AG08396 (cell line): ENCODE data around the gene COMP.

Experiments
- DNase-seq: peaks from one replicate; pipeline ENCODE4 v3.0.0; 2012; ENCODE audit warnings: low spot score, mixed read lengths

The COMP gene

DNA sequence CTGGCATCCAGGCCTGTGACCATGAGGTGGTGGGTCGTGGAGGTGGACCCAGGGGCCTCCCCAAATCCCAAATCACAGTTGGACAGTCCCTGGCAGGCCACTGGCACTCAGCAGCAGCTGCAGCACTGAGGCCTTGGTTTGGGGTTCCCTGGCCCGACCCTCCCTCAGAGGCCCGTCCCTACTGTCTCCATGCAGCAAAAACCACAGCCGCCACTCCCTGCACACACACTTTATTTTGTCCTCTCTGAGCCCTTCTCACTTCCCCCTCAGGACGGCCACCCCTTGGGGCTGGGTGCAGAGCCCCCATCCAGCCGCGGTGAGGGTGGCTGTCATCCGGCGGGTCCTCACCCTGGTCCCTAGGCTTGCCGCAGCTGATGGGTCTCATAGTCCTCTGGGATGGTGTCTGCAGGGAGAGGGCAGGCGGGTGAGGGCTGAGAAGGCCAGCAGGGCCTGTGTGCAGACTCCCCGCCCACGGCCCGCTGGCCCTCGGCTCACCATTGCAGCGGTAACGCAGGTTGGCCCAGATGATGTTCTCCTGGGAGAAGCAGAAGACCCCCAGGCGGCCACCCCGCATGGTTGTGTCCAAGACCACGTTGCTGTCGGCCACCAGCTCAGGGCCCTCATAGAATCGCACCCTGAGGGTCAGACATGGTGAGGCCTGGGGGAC, 8.4 kb downstream of the COMP start:
- DNase-seq: no peak

DNA sequence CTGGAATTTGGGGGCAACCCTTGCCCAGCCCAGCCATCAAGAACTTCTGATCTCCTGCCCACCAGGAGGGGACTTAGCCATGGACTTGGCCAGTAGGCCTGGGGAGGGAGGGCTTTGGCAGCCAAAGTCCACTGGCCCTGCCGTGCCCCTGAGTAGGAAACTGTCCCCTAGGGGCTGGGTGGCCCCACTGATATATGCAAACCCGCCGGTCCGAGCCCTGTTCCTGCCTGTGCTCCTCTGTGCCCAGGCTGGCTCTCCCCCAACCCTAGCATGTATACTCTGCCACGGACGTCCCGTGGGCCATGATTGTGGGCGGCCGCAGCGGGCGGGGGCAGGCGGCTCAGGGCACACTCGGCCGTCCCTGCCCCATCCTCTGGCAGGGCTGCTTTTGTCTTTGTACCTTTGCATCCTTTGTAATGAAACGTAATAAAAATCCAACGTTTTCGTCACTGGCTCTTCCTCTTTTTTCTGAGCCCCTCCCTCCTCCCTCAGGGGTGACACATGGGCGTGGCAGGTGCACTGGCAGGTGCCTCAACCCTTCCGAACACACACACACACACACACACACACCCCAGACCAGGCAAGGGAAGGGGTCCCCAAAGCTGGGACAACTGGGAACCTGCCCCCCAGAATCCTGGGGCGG, 9.1 kb downstream of the COMP start:
- DNase-seq: no peak

DNA sequence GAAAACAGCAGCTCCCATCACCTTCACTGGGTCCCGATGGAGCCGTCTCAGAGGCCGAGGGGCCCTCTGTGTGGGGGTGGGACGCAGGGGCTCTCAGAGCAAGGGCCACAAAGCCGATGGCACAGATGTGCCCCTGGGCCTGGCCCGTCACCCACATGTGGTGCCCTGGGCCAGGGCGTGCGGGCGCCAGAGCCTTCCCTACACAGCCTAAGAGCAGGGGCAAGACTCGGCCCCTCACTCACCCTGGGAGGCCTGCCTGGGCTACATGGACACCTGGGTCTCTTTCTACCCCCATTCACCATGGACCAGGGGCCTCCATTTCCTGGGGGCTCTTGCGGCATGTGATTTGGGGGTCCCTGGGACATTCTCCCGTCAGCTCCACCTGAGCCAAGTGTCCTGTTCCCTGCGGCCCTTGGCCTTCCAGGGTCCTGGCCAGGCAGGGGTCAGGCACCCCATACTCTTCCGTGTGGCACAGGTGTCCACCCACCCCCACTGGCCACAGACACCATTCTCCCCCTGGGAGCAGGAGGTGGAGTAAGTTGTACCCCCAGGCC, 10.0 kb downstream of the COMP start:
- DNase-seq: no peak

DNA sequence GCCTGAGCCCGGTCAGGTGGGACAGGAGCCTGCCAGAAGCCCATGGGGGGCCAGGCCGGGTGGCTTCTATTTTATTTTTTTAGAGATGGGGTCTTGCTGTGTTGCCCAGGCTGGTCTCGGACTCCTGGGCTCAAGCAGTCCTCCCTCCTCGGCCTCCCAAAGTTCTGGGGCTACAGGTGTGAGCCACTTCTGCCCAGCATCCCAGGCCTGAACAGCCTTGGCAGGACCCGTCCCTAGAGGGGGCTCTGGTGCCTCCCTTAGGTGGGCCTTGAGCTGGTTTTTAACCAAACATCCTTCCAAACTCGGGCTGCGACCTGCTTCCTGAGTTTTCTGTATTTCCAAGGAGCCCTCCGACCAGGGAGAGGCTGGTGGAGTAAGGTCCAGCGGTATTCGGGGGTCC, 10.5 kb downstream of the COMP start:
- DNase-seq: no peak

DNA sequence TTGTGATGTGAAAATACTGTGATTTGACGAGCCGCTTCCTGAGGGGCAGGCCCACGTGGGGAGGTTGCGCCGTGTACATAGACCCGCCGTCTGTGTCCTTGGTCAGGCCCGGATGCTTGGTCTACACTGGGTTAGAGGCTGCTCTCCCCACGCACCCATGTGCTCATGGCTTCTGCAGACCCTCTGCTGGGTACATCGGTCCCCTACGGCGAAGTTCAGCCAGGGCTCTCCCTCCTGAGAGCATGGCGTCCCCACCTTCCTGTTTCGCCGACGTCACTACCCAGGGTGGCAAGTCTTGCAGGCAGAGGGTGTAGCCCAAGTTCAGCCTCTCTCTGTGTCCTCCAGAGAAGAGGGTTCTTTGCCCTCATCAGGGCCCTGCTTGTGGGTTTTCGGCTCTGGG, 11.0 kb downstream of the COMP start:
- DNase-seq: no peak

DNA sequence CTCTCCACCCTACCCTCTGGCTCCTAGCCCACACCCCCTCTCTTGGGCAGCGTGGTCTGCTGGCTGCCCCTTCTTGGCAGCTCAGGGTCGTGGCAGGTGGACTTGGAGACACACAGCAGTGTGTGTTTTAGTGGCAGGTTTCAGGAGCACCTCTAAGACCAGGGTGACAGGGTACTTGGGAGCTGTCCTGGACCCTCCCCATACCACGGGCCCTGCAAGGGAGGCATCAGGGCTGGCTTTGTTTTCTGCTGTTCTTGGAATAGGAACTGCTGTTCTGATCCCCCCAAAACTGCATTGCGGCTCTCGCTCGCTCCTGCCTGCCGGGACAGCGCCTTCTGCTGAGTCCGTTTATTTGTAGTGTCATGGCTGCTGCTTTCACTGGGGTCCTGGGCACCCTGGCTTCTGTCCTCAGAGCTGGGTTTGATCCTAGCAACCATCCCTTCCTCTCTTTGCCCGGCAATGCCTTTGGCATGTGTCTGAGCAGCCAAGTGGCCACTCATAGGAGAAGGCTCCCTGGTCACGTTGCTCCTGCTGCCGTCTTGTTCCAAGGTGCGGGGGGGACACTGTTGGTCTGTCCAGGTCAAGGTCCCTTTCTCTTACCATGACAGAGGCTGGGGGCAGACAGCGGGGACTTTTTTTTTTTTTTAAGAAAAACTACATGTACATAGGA, 12.1 kb downstream of the COMP start:
- DNase-seq: no peak

DNA sequence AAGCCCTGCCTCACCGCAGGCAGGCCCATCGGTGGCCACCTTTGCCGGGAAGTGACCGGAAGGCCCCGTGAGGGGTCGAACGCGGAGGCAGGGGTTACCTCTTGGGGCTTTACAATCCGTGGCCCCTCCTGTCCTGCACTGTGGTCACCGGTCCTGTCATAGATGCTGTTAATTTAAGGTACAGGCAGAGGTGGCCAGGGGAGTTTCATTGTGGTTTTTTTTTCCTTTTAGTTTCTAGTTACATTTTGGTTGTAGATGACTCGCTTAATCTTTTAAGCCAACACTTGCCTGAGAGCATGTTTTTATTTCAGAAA, 13.1 kb downstream of the COMP start:
- DNase-seq: no peak

DNA sequence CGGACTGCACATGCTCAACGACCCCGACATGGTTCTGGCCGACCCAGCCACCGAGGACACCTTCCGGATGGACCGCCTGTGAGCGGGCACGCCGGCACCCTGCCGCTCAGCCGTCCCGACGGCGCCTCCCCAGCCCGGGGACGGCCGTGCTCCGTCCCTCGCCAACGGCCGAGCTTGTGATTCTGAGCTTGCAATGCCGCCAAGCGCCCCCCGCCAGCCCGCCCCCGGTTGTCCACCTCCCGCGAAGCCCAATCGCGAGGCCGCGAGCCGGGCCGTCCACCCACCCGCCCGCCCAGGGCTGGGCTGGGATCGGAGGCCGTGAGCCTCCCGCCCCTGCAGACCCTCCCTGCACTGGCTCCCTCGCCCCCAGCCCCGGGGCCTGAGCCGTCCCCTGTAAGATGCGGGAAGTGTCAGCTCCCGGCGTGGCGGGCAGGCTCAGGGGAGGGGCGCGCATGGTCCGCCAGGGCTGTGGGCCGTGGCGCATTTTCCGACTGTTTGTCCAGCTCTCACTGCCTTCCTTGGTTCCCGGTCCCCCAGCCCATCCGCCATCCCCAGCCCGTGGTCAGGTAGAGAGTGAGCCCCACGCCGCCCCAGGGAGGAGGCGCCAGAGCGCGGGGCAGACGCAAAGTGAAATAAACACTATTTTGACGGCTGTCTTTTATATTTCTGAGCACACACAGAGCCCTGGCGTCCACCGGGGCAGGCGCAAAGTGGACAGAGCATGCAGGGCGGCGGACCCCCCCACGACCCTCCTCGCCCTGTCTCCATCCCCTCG, 13.6 kb downstream of the COMP start:
- no peak for DNase-seq

DNA sequence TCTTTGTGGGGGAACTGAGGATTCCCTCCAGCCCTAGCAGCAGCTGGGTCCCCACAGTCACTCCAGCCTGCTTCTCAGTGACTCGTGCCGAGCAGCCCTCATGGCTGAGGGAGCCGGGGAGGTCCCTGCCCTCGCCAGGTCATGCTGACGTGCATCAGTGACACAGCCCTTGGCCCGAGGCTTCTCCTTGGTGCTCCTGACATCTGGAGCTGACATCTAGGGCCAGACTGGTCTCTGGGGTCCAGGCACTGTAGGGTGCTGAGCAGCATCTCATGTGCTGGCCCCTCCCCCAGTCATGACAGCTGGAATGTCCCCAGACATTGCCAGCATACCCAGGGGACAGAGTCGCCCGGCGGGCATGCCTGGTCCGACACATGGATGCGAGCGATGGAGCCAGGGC, 14.4 kb downstream of the COMP start:
- DNase-seq: peak; percentile 85

DNA sequence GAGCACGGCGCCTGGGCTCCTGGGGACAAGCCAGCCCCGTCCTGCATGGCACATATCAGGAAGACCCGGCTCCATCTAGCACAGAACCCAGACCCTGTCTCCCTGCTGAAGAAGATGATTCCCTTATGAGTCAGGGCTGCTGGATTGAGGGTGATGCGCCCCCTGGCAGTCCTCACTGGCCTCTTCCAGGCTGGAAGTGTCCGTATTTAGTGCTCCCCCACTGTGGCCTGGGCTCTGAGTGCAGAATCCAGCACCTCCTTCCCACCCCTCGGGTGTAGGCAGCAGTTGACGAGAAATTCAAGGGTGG, 14.9 kb downstream of the COMP start:
- DNase-seq: peak; percentile 82

DNA sequence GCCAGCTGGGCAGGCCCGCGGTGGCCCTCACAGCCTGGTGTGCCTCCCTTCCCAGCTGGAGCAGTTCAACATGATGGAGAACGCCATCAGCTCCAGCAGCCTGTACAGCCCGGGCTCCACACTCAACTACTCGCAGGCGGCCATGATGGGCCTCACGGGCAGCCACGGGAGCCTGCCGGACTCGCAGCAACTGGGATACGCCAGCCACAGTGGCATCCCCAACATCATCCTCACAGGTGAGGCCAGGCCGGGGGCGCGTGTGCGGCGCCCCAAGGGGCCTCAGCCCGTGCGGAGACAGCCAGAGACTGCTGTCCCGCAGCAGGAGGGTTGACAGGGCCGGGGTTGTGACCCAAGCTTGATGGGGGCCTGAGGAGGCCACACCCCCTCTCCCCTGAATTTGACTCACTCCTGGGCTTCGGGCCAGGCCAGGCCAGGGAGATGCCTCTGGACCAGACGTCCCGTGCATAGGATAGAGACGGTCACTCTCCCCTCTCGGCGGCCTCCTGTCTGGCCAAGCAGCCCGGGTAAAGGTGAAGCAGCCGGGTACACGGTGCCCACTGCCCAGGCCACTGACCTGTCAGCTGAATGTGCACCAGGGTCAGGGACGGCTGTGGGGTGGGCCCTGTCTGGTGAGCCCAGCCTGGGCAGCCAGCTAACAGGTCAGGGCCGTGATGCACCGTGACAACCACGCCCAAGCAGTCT, 15.4 kb downstream of the COMP start:
- DNase-seq: peak; percentile 91

DNA sequence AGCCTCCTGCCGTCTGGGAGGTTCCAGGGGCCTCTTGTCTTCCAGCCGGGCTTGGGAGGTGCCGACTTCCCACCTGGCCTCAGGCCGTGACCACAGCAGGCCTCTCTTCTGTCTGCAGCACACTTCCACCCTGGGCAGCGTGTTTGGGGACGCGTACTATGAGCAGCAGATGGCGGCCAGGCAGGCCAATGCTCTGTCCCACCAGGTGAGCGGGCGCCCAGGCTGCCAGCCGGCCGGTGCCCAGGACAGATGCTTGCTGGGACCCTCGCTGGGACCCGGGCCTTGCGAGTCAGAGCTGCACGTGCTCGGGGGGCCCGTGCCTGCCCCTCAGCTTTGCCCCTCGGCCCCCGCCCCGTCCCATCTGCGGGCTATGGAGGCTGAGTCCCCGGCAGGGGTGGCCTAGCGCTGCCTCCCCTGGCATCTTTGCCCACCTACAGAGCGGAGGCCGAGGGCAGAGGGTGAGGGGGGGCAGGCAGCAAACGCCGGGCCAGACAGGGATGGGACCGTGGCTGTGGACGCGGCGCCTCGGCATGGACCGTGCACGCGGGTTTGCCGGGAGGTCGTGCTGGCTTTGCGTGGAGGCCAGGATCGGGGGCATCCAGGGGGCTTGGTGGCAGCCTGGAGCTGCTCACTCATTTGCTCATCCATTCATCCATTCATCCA, 16.2 kb downstream of the COMP start:
- DNase-seq: no peak

DNA sequence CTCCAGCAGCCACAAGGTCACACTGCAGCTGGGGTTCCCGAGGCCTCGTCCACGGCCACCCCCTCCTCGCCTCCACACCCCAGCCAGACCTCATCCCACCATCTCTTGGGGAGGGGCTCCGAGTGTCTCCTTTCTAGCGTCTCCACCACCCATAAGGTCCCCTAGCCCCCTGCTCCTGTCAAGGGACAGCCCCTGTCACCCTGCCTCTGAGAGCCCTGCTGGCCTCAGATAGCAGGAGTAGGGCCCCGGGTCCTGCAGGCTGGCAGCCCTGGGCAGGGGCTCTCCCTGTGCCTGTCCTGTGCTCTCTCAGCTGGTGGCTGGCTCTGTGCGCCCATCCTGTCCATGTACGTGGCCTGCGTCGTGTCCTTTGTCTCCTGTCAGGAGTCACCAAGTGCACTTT, 17.0 kb downstream of the COMP start:
- DNase-seq: no peak

DNA sequence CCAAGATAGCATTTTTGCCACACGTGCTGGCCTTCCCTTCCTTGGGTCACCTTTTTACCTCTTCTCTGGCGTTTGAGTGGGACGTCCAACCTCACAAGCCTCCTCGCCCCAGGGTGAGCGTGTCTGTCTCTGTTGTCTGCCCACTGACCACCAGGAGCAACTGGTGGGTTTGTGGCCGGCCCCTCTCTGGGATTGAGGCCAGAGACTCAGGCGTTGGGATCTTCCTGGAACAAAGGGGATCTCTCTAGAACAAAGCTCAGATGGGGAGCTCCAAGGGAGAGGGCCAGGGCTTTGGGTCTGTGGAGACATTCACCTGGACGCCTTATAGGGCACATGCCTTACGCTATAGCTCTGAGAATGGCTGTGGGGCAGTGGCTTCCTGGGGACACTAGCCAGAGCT, 17.4 kb downstream of the COMP start:
- DNase-seq: no peak

DNA sequence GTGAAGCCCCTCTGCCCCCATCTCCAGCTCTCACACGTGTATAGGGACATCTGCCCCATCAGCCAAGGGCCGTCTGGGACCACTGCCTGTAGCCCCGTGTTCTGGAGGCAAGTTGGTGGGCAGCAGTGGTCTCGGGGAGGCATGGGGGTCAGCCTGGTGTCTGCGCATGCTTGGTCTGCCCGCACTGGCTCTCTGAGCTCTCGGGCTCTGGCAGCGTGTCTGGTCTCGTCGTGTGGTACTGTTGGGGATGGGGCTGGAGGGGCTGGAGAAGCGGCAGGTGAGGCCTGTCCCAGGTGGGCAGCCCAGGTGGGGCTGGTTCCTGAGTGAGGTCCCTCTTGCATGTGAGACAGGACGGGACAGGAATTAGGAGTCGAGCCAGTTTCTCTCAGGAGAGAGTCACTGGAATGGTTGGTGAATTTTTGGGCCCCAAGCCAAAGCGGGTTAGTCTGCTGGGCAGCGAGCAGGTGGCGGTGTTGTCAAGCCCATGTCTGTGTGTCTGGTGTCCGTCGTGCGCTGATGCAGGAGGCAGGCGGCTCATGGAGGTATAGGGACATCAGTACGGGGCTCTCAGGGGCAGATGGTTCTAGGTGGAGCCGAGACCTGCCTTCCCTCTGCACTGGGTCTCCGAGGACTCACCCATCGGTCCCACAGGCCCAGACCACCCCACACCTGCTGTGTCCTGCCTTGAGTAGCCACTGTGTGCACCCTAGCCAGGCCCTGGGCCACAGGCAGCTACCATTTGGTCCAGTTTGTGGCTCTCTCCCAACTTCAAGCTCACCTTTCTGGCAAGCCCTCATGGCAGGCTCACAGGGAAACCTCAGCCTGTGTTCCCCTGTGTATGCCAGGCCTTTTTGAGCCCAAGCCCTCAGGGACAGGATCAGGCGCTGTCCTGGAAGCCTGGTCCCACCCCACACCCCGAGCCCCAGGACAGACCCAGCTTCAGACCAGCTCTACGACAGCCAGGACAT, 18.2 kb downstream of the COMP start:
- no peak for DNase-seq

DNA sequence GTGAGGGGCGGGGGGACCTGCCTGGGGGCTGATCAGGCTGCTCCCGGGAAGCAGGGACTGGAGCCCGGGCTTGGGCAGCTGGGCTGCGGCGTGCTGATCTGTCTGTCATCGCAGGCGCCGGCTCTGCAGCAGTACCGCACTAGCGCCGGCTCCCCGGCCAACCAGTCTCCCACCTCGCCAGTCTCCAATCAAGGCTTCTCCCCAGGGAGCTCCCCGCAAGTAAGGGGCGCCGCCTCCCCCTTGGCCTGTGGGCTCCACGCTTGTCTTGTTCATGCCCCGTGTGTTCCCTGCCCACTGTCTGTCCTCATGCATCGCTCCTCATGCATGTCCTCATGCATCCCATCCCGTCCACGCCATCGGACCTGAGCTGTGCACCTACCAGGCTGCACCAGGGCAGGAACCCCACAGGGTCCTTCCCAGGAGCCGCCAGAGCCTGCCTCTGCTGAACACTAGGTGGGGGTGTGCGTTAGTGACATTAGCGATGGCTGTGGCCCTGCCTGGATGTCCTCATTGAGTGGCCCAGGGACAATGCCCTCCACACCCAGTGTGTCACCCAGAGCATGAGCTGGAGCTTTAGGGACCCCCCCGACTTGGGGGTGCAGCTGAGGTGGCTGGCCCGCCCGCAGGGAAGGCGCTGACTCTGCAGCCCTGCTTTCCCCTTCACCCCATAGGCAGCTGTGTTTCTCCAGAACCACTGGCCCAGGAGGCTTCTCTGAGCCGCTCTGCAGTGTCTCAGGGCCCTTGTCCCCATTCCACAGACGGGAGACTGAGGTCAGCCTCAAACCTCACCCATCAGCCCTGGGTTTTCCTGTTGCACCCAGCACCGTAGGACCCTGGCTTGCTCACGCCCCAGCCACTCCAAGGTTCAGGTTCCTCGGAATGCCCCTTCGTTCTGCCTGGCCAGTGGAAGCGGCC, 19.5 kb downstream of the COMP start:
- DNase-seq: no peak

DNA sequence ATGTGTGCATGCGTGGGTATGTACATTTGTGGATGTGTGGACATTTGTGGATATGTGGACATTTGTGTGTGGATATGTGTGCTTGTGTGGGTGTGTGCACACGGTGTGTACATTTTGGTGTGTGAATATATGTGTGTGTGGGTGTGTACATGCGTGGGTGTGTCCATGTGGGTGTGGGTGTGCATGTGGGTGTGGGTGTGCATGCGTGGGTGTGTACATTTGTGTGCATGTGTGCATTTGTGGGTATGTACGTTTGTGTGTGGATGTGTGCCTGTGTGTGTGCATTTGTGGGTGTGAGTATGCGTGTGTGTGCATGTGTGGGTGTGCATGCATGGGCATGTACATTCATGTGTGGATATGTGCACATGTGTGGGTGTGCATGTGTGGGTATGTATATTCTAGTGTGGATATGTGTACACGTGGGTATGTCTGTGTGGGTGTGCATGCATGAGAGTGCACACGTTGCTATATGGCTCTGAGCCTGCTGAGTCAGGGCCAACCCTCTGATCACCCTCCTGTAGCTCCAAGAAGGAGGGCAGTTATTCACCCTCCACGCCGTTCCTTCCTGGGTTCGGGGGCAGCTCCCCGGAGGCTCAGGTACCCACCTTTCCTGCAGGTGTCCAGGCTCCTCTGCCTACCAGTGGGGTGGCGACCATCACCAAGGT, 20.3 kb downstream of the COMP start:
- no peak for DNase-seq

DNA sequence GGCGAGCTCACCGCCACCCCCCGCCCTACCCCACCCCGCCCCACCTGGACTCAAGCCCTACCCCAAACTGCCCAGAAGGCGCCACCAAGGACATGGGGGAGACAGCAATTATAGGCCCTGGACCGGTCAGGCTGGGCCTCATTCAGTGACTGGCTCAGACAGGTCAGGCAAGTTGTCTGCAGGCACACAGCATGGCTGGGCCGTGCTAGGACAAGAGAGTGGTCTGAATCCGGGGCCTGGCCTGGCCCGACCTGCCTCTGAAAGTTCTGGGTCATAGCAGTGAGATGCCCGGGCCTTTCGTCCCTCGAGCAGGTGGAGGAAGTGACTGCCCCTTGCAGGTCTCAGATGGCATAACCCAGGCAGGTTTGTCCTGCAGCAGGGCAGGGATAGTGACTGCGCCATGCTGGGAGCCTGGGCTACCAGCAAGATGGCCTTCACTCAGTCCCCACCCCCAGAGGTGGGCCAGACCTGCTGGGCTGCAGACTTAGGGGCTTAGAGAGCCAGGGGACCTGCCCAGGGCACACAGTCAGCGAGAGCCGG, 21.0 kb downstream of the COMP start:
- no peak for DNase-seq
